Forelimb muscle (tissue), 1 donor: Measurements from ENCODE around the gene LAMC1. TPM values are rescaled to one million over a fixed set of nuclear protein-coding genes. Genes with fewer than 3 reads are reported as not detected.
A peak's percentile ranks its signal among the peaks of the same experiment; 100 is the strongest.

Experiments
- DNase-seq: peaks from one replicate; pipeline ENCODE4 v3.0.0-alpha.2; 2013; ENCODE audit warnings: low read depth
- polyA plus RNA-seq: library from polyadenylated mRNA; unstranded; fragments of 120-200 nt; gene quantifications from one replicate; pipeline ENCODE4 v1.2.1, GENCODE V29; 2013; ENCODE audit not compliant: insufficient read length

The LAMC1 gene
- polyA plus RNA-seq, 1 donor: 249 TPM

DNA sequence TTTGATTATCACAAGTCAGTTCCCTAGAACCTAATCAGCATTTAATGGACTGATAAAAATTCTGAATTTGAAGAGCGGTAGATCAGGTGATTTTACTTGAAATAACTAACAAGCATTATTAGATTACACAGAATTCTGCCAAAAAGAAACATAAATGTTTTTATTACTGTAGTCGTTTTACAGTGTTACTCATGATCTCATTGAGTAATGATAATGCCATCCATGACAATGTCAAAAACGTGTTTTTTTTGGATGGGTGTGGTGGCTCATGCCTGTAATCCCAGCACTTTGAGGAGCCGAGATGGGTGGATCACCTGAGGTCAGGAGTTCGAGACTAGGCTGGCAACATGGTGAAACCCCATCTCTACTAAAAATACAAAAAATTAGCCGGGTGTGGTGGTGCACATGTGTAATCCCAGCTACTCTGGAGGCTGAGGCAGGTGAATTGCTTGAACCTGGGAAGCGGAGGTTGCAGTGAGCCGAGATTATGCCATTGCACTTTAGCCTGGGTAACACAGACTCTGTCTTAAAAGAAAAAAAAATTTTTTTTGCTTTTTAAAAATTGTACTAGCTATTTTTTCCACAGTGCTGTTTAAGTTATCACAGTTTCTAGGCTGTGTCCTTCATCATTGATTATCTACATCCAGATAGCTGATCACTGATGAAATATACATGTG lies 56.6 kb downstream of the LAMC1 start:
- no peak for DNase-seq

DNA sequence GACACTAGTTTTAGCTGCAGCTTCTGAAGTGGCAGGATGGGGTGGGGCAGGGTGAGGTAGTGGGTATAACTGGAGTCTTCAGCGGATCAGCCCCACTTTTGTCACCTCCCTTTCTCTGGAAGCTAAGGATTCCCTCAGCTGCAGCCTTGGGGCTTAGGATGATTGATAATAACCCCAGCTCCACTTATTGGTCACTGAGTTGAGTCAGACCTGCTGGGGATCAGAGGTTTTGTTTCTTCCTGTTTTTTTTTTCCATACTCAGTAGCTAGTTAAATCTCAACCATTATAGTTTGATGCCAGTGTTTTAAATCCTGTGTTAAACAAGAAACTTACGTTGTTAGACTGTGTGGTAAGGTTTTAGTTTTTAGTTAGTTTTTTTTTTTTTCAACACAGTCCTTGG lies 57.2 kb downstream of the LAMC1 start:
- DNase-seq: no peak

DNA sequence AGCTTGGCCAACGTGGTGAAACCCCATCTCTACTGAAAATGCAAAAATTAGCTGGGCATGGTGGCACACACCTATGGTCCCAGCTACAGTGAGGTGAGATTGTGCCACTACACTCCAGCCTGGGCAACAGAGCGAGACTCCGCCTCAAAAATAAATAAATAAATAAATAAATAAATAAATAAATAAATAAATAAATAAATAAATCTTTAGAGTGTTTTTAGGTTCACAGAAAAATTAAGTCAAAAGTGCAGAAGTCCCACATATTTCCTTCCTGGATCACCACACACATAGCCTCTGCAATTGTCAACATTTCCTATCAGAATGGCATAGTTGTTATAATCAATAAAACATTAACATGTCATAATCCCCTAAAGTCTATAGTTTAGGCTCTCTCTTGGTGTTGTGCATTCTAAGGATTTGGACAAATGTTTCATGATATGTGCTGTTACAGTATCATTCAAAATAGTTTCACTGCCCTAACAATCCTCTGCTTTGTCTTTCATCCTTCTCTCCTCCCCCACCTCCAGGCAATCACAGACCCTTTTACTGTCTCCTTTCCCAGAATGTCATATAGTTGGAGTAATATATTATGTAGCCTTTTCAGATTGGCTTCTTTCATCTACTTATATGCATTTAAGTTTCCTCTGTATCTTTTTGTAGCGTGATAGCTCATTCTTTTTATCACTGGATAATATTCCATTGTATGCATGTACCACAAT lies 58.3 kb downstream of the LAMC1 start:
- no peak for DNase-seq

DNA sequence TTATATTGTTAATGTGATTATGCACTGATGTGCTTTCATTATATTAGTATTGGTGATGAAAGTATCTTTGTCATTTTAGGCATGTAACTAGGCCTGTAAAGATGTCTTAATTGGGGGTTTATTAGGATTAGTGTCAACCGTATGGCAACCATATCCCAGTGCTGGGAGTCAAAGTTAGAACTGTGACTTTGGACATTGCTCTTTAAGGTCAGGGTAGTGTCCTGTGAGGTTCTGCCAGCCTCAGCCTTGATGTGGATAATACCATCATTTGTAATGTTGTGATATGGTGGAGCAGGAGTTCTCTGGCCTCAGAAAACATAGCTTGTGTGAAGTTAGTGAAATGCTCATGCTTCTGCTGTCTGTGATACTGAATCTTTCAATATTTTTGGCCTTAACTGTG lies 59.4 kb downstream of the LAMC1 start:
- no peak for DNase-seq

DNA sequence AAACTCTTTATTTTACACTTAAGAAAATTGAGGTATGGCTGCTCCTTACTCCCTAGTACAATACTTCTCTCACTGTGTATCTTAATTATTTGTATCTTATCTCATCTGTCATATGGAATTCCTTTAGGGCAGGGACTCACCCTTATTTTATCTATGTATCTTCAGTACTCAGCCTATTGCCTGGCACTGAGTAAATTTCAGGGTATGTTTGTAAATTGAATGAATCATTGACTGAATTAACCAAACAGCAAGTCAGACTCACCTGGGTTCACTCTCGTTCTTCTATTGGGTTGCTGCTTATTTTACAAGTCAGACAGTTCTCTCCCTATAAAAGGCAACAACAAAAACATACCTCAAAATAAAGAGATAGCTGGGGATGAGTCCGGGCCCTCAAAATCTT lies 63.8 kb downstream of the LAMC1 start:
- DNase-seq: no peak

DNA sequence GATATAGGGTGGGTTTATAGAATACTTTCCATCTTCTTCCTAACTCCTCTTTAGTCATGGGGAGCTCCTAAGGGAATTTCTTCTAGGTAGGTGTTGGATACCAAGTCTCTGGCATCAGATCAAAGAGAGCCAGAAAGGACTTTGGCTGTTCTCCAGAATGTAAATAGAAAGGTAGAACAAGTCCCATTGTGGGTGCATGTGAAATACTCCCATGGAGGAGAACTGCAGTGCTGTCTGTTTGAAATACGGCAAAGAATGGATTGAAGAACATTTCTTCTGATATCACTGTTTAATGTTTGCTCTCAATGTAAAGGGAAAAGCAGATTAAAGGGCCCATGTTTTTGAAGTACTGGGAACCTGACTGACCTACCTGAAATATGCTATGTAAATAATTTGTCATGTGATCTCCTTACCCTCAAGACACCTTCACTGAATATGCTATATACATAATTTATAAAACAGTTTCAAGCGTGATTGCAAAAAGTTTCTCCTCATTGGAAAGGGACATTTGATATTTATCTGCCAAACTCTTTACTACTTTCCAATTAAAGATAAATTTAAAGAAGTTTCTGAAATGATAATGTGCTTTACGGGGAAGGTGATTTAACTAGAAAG lies 65.9 kb downstream of the LAMC1 start:
- DNase-seq: no peak

DNA sequence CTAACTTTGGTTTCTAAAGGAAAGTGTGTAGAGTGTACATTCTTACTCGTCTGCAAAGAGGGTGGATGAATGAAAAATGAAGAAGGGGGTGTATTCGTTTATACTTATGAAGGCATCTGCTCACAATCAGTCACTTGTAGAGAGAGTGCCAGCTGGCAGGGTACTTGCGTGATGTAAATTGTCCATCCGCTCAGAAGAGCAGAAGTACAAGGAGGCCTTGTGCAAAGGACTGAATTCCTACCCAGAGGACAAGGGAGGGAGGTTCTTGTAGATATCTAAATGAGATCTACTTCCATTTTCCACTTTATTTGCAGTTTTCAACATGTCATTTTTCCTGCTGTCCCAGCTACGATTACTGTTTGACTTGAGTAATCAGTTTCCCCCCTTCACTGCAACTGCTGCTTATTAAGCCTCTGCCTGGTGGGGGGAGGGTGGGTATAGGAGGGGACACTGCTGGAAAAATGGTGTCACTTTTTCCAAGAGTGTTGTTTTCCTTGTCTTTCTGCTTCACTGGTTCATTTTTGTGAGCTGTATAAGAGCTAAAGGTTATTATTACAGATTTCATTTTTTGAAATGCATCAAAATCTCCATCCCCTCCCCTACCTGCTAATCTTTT lies 67.3 kb downstream of the LAMC1 start:
- DNase-seq: peak; percentile 80

DNA sequence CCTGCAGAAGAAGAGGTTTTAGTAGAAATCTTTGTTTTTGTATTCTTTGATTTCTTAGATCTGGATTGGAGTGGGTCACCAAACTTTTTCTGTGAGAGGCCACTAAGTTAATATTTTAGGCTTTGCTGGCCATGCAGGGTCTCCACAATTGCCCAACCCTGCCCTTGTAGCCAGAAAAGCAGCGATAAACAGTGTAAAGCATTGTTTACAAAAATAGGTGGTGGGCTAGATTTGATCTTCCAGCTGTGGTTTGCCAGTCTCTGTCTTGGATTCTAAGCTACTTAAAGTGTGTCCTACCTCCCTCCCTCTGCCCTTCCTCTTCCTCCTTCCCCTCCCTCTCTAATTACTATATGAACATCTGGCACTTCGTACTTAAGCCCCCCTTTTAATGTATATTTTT lies 68.0 kb downstream of the LAMC1 start:
- DNase-seq: no peak

DNA sequence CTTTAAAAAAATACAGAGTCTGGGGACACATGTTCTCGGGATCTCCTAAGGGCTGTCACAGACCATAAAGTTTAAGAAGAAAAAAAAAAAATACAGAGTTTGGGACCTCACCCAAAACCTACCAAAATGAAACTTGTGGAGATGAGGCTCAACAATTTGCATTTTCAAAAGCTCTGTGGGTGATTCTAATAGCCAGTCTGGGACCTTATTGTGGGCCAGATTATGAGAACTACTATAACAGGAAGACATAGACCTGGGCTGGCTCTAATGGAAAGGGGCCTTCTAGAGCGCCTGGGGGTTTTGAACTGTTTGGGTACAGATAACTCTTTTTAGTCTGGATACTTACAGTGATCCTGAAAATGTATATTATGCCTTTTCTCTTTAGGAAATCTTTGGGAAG lies 69.1 kb downstream of the LAMC1 start:
- no peak for DNase-seq

DNA sequence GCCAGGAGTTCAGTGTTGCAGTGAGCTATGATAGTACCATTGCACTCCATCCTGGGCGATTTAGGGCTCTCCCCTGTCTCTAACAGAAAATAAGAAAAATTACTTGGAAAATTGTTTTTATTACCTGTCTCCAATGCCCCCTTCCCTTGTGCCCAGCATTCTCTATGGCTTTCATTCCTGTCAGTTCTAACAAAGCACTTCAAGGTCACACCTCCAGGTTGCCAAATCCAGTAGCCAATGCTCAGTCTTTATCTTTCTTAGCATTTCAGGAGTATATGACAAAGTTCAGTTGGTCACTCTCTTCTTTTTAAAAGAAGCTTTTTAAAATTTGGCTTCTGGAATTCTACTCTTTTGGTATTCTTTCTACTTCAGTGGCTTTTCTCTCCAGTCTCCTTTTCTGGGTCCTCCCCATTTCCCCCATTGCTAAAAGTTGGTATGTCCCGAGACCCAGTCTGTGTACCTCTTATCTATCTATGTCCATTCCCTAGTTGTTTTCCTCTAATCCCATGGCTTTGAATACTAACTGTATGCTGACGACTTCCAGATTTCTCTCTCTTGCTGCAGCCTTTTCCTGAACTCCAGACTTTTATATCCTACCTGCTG lies 69.9 kb downstream of the LAMC1 start:
- no peak for DNase-seq

DNA sequence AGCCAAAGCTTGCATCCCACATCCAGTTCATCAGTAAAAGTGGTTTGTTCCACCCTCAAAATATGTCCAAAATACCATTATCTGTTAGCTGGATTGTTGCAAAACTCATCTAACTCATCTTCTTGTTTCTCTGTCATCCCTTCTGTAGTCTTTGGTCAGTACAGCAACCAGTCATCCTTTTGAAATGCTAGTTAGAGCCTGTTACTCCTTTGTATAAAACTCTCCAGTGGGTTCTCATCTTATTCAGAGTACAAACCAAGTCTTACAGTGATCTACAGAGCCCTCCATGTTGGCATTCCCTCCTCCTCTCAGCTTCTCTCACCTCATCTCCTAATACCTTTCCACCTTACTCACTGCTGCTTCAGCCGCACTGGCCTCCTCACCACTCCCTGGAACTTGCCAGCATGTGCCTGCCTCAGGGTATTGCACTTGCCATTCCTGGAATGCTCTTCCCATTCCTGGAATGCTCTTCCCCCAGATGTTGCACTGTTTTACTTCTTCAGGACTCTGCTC lies 70.6 kb downstream of the LAMC1 start:
- no peak for DNase-seq

DNA sequence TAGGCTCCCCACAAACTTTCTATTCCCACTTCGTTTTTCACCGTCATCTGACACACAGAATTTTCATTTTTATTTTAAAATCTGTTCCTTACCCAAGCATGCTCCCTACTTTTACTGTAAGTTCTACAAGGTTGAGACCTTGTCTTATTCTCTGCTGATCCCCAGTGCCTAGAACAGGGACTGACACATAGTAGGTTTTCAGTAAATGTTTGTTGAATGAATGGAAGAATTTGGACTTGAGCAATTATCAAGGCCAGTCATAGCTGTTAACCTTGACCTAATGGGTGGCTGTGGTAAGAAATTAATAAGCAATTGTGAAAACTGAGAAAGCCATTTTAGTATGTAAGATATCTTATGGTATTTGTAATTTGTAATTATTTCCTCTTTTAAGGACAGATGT lies 71.1 kb downstream of the LAMC1 start:
- DNase-seq: no peak

DNA sequence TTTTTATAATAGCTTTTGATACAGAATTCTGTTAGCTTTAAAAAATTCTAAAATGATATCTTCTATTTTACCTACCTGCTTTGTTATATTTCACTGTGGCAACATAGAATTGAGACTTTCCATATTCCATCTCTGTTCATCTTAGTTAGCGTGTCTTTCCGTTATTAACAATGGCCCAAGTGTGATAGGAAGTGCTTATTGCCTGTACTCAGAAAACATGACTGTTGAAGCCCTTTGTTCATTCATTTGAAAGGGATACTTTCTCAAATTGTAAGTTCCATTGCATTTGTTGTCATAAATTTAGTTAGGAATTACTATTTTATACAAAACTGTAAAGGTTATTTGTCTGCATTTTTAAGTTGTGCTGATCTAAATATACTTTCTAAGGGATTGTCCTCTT lies 73.1 kb downstream of the LAMC1 start:
- no peak for DNase-seq

DNA sequence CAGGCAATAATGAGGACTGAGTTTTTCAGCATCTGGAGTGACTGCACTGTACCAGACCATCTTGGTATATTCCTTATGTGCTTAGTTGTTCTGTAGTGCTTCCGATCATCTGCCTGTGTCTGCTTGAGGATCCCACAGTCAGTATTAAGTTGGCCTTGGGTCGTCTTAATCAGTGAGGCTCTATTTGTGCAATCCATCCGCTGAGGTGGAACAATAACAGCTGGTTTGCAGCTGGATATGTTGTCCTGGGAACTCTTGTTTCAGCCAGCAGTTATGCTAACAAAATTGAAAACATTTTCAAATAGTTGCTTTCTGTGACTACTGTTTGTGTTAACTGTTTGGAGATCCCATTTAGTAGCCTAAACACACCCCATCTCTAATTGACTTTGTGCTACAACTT lies 73.7 kb downstream of the LAMC1 start:
- DNase-seq: peak; percentile 78

DNA sequence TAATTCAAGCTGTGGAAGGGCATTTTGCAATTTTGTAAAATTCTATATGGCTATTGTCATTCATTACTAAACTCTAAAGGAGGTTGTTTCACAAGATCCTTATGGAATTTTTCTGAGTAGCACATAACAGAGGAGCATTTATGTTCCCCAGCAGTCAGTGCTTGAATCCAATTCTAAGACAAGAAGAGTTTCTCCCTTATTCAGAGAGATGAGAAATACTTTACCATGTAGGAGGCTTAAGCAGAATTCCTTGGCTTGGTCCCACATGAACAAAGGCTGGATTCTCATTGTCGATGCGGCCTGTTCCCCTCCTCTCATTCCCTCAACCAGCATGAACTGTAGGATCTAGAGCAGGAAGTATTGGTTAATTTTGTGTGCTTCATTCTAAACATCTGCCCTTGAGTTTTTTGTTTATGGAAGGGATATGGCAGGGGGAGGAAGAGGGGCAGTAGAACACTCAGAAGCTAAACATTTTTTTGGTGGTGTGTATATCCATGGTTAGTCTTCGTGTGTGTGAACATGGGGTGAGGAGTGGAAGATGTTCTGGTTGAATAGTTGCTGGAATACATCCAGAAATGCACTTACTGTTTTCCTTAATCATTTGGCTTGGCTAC lies 74.3 kb downstream of the LAMC1 start:
- no peak for DNase-seq

DNA sequence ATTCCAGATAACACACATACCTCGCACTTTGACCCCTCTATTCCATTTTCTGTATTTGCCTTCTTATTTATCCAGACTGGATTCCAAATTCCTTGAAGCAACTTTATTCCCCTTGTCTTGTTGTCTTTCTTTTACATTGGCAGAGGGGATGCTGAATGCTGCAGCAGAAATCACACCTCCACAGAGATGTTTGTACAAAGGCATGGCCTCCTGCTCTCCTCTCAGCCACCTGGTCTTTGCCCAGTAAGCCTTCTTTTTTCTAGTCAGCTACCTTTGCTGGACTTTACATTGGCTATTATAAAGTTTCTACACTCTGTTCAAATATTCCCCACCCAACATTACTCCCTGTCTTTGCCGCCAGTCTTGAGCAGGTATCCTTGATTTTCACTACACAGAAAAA lies 75.1 kb downstream of the LAMC1 start:
- DNase-seq: no peak

DNA sequence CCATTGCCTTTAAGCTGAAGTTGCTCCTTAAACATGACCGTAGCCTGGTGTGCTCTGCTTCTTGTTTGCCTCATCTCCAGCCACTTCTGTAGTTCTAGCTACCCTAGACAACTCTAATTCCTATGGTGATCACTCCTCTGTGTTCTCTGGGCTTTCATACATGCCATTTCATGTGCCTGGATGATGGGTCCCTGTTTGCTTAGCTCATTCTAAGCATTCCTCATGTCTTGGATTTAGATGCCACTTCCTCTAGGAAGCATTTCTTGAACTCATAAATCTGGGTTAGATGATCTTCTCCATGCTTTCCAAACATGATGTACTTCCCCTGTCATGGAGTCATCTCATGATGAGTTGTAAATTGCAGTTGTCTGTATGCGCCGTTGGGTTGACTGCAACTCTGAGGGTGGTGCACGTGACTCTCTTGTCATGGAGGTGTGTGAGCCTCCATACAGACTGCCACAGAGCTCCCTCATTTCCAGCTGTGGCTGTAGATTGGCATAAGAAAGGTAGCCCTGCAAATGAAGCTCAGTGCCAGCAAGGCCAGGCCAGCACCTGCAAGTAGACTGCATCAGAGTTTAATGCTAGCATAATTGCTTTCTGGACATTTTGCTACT lies 77.2 kb downstream of the LAMC1 start:
- DNase-seq: no peak

DNA sequence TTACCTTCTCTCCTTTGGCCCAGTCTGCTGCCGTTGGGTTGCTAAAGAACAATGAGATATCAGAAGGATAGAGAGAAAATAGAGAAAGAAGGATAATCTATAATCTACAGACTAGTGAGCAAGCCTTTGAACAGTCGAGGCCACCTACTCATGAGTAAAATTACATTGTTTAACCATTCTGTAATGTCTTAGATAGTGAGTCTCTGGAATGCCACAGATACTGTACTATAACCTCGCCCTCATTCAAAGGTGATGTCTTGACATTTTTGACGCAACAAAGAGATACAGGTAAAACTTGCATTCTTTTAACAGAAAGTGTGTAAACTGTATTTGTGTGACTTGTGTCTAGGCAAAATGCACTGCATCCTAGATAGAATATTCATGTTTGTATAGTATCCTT lies 77.9 kb downstream of the LAMC1 start:
- DNase-seq: no peak

DNA sequence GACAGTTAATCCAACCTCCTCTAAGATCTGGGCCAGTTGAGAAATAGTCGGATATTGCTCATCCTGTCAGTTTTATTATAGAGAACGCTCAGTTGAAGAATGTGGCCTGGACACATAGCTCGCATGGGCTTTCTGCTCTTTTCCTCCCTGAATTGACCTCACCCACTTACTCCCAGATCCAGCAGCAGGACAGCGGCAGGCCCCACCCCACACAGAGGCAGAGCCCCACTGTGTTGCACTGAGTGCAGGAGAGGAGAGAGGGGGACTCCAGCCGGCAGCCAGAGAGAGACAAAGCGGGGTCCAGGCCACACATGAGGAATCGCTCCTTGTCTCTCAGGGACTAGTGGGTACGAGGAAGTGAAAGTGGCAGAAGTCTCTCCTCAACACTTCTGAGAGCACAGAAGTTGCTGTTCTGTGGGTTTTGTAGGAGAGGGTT lies 78.6 kb downstream of the LAMC1 start:
- DNase-seq: no peak

DNA sequence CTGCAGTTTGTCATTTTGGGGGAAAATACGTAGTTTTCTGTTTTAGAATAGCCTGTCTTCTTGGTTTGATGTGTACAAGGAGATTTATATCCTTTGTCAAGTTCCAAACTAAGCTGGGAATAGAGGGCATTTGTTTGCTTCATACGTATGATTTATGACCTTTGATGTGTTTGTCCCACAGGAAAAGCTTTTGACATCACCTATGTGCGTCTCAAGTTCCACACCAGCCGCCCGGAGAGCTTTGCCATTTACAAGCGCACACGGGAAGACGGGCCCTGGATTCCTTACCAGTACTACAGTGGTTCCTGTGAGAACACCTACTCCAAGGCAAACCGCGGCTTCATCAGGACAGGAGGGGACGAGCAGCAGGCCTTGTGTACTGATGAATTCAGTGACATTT lies 79.9 kb downstream of the LAMC1 start:
- DNase-seq: no peak

DNA sequence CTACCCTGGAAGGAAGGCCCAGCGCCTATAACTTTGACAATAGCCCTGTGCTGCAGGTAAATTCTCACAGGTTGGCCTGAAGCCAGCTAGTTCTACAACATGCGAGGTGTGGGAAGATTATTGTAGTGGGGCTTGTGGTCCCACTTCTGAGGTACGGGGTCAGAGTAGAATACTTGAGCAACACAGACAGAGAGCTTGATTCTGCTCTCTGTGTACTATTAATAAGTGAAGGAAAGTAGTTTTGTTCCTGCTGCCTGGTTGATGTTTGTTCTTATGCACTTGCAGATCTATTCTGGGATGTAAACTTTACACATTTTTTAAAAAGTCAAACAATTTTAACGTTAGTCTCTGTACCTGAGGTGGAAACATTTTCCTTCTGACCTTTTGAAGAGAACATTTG lies 80.4 kb downstream of the LAMC1 start:
- DNase-seq: no peak
